ENCODE results near the gene PTGIS.
"Not testable (repeated sequence)": the region's sequence is repeated elsewhere in the genome, so short reads cannot be mapped to it uniquely, and the experiment has no call there.

The PTGIS gene

DNA sequence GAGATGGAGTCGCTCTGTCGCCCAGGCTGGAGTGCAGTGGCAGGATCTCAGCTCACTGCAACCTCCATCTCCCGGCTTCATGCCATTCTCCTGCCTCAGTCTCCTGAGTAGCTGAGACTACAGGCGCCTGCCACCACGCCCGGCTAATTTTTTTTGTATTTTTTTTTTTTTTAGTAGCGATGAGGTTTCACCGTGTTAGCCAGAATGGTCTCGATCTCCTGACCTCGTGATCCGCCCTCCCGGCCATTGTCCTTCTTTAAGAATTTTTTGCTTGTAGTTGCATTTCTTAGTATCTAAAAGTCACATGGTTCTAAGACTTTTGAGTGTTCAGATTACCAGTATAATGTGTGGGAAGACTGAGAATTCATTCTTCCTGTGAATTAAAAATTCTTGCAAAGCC lies 2.9 kb downstream of the PTGIS start:
- not testable (repeated sequence) for H3K4me3 ChIP-seq (ENCODE audit: low read length in 2 of 2); H3K9me3 ChIP-seq (ENCODE audit: control insufficient read depth in 2 of 2, low read length in 2 of 2); H3K36me3 ChIP-seq (ENCODE audit: control insufficient read depth in 2 of 2, insufficient read depth in 2 of 2, low read length in 2 of 2); H3K9ac ChIP-seq (ENCODE audit: low read length in 2 of 2); H3K27ac ChIP-seq (ENCODE audit: low read length)
- Histone ChIP-seq H3K27me3 (ENCODE audit: control insufficient read depth in 1 of 2, insufficient read depth in 2 of 2, low read length in 2 of 2) (peaks cover 14 to 28% of the 10 kb centered on the region in 2 donors), H3K4me1 (ENCODE audit: control insufficient read depth, insufficient read depth, low read length) (peaks cover 25% of the 10 kb centered on the region)

DNA sequence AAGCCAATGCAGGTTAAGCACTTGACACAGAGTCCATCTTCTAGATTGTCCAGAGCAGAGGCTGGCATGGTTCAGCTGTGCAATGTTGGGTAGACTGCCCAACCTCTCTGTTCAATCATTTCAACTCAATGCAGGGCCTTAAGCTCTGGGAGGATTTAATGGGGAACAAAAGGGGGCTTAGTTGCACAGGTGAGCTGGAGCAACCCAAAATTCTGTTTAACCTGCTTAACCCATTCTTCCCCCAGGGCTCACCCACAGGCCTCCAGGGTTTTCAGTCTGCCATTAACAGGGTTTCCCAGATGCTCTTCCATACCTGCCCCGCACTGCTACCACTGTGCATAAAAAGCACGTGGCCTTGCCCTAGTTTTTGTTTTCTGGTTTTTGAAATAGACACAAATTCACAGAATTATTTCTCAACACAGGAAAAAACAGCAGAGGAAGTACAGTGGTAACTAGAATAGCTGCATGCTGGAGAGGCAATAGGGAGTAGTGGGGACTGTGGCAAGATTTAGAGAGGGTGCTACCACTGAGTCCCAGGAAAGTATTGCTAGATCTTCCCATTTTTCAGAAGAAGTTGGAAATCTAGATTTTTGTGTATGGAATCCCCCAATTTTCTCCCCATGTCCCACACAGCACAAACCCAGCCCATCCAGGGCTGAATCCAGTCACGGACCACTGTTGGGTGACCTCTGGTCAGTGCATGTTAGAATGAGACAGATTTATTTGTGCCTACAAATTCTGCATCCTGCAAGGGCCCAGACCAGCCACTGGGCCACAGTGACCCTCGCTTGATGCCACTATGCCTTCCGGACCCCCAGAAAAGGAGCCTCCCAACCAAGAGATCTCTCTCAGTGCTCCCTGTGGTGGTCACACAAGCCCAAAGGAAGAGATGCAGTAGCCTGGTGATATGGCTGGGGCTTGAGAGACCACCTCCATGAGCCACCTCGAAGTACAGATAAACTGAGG lies 4.6 kb downstream of the PTGIS start:
- peaks cover 19% of the 10 kb centered on the region for H3K4me1 ChIP-seq (ENCODE audit: control insufficient read depth, insufficient read depth, low read length)
- H3K9ac ChIP-seq (ENCODE audit: low read length in 2 of 2) = no peak overlapping the region
- H3K27ac ChIP-seq (ENCODE audit: low read length) = peak overlapping the region; percentile 46
- H3K4me3 ChIP-seq (ENCODE audit: low read length in 2 of 2) = no peak overlapping the region
- no peaks in the 10 kb centered on the region for H3K36me3 ChIP-seq (ENCODE audit: control insufficient read depth in 2 of 2, insufficient read depth in 2 of 2, low read length in 2 of 2)
- peaks cover 5 to 12% of the 10 kb centered on the region in 2 donors for H3K27me3 ChIP-seq (ENCODE audit: control insufficient read depth in 1 of 2, insufficient read depth in 2 of 2, low read length in 2 of 2)
- peaks cover 0 to 2% of the 10 kb centered on the region in 2 donors for H3K9me3 ChIP-seq (ENCODE audit: control insufficient read depth in 2 of 2, low read length in 2 of 2)

DNA sequence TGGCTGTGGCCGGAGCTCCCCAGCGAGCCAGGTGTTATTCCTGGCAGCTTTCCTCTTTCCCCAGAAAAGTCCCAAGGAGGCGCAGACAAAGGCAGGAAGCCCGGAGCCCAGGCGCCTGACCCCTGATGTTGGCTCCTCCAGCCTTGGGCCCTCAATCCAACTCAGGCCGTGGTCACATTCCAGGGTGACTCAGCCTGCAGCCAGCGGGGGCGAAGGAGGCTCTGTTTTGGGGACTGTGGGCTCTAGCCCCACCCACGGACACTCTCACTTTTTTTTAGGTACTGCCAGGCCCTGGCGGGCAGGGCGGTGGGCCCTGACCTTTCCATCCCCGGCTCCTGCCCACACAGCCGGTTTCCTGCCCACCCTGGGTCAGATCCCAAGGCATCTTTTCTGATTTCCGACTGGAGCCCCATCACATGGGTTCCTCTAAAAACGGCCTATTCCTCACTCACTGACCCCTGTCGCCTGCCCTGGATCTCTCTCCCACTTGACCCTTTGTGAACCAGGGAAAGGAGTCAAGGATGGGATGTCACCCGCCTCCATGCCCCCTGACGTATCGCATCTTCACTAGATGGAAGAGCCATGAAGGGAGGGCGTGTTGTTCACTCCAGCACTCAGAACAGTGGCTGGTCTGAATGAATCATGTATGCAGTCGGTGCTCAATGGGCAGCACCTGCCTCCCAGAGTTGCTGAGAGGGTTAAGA lies 5.5 kb downstream of the PTGIS start:
- Histone ChIP-seq H3K4me3 (ENCODE audit: low read length in 2 of 2) (peak overlapping the region in 1 of 2 donors; percentile 22), H3K27me3 (ENCODE audit: control insufficient read depth in 1 of 2, insufficient read depth in 2 of 2, low read length in 2 of 2) (peaks cover 5 to 9% of the 10 kb centered on the region in 2 donors), H3K36me3 (ENCODE audit: control insufficient read depth in 2 of 2, insufficient read depth in 2 of 2, low read length in 2 of 2) (no peaks in the 10 kb centered on the region), H3K4me1 (ENCODE audit: control insufficient read depth, insufficient read depth, low read length) (peaks cover 17% of the 10 kb centered on the region), H3K9me3 (ENCODE audit: control insufficient read depth in 2 of 2, low read length in 2 of 2) (peaks cover 0 to 2% of the 10 kb centered on the region in 2 donors), H3K9ac (ENCODE audit: low read length in 2 of 2) (no peak overlapping the region), H3K27ac (ENCODE audit: low read length) (peak overlapping the region; percentile 46)

DNA sequence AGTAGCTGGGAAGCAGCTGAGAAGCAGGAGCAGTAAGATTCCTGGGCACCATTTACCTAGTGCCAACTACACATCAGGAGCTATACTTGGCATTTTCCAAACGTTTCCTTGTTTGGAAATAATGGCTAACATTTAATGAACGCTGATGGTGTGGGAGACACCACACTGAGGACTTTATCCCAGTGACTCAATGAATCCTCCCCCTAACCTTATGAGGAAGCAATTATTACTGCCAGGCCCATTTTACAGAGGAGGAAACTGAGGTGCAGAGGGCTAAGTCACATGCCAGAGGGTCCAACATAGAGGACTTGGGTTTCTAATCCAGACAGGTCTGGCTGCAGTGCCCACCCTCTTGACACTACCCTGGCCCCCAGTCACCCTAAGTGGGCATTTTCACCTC lies 6.1 kb downstream of the PTGIS start:
- H3K36me3 ChIP-seq (ENCODE audit: control insufficient read depth in 2 of 2, insufficient read depth in 2 of 2, low read length in 2 of 2) = no peaks in the 10 kb centered on the region
- peak overlapping the region; percentile 46 for H3K27ac ChIP-seq (ENCODE audit: low read length)
- peaks cover 0 to 2% of the 10 kb centered on the region in 2 donors for H3K9me3 ChIP-seq (ENCODE audit: control insufficient read depth in 2 of 2, low read length in 2 of 2)
- peaks cover 2 to 3% of the 10 kb centered on the region in 2 donors for H3K27me3 ChIP-seq (ENCODE audit: control insufficient read depth in 1 of 2, insufficient read depth in 2 of 2, low read length in 2 of 2)
- H3K4me3 ChIP-seq (ENCODE audit: low read length in 2 of 2) = no peak overlapping the region
- peaks cover 17% of the 10 kb centered on the region for H3K4me1 ChIP-seq (ENCODE audit: control insufficient read depth, insufficient read depth, low read length)
- no peak overlapping the region for H3K9ac ChIP-seq (ENCODE audit: low read length in 2 of 2)

DNA sequence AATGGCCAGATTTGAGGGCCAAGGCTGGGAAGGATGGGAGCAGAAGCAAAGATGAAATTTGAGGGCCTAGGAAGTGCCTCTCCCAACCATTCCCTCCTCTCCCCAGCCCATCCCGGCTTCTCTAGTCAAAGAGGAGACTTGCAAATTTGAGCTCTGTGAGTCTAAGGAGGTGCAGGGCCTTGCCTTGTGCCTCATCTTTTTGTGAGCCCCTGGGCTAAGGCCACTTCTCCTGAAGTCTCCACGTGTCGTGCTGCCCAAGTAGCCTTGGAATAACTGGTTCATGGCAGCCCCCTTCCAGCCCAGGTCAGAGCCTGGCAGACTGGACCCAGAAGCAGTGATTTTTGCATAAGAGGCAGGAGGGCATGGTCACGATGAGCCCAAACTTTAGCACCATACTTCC lies 6.7 kb downstream of the PTGIS start:
- H3K27ac ChIP-seq (ENCODE audit: low read length) = peak overlapping the region; percentile 46
- no peak overlapping the region for H3K9ac ChIP-seq (ENCODE audit: low read length in 2 of 2)
- no peak overlapping the region for H3K4me3 ChIP-seq (ENCODE audit: low read length in 2 of 2)
- H3K27me3 ChIP-seq (ENCODE audit: control insufficient read depth in 1 of 2, insufficient read depth in 2 of 2, low read length in 2 of 2) = peaks cover 2 to 3% of the 10 kb centered on the region in 2 donors
- peaks cover 17% of the 10 kb centered on the region for H3K4me1 ChIP-seq (ENCODE audit: control insufficient read depth, insufficient read depth, low read length)
- peaks cover 0 to 2% of the 10 kb centered on the region in 2 donors for H3K9me3 ChIP-seq (ENCODE audit: control insufficient read depth in 2 of 2, low read length in 2 of 2)
- H3K36me3 ChIP-seq (ENCODE audit: control insufficient read depth in 2 of 2, insufficient read depth in 2 of 2, low read length in 2 of 2) = no peaks in the 10 kb centered on the region

DNA sequence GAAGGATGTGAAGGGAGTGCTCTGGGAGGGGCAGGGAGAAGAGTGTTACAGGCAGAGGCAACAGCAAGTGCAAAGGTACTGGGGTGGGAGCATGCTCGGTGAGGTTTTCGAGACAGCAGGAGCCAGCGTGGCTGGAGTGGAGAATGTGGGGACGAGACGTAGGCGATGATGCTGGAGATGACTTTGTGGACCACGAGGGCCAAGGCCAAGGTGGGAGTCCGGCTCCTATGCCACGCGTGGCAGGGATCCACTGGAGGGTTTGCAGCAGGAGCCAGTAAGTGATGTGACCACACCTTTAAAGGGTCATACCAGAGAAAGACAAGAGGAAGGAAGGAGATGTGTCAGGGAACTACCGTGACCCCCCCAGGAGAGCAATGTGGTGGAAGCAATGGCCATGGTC lies 7.3 kb downstream of the PTGIS start:
- peaks cover 17% of the 10 kb centered on the region for H3K4me1 ChIP-seq (ENCODE audit: control insufficient read depth, insufficient read depth, low read length)
- no peaks in the 10 kb centered on the region for H3K36me3 ChIP-seq (ENCODE audit: control insufficient read depth in 2 of 2, insufficient read depth in 2 of 2, low read length in 2 of 2)
- H3K27me3 ChIP-seq (ENCODE audit: control insufficient read depth in 1 of 2, insufficient read depth in 2 of 2, low read length in 2 of 2) = peaks cover 2 to 3% of the 10 kb centered on the region in 2 donors
- no peak overlapping the region for H3K27ac ChIP-seq (ENCODE audit: low read length)
- H3K4me3 ChIP-seq (ENCODE audit: low read length in 2 of 2) = no peak overlapping the region
- H3K9ac ChIP-seq (ENCODE audit: low read length in 2 of 2) = no peak overlapping the region
- H3K9me3 ChIP-seq (ENCODE audit: control insufficient read depth in 2 of 2, low read length in 2 of 2) = peaks cover 0 to 2% of the 10 kb centered on the region in 2 donors

DNA sequence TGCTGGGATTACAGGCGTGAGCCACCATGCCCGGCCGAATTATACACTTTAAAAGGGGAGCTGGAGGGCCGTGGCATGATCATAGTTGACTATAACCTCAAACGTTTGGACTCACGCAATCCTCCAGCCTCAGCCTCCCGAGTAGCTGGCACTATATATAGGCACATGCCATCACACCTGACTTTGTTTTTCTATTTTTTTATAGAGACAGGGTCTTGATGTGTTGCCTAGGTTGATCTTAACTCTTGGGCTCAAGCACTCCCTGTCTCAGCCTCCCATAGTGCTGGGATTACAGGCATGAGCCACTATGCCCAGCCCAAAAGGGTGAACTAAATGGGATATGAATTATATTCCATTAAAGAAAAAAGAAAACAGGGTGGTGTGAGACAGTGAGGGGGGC lies 7.8 kb downstream of the PTGIS start:
- Histone ChIP-seq H3K27me3 (ENCODE audit: control insufficient read depth in 1 of 2, insufficient read depth in 2 of 2, low read length in 2 of 2) (peaks cover 2 to 3% of the 10 kb centered on the region in 2 donors), H3K4me3 (ENCODE audit: low read length in 2 of 2) (no peak overlapping the region), H3K9ac (ENCODE audit: low read length in 2 of 2) (no peak overlapping the region), H3K27ac (ENCODE audit: low read length) (no peak overlapping the region), H3K36me3 (ENCODE audit: control insufficient read depth in 2 of 2, insufficient read depth in 2 of 2, low read length in 2 of 2) (no peaks in the 10 kb centered on the region), H3K4me1 (ENCODE audit: control insufficient read depth, insufficient read depth, low read length) (peaks cover 17% of the 10 kb centered on the region), H3K9me3 (ENCODE audit: control insufficient read depth in 2 of 2, low read length in 2 of 2) (peaks cover 0 to 2% of the 10 kb centered on the region in 2 donors)

DNA sequence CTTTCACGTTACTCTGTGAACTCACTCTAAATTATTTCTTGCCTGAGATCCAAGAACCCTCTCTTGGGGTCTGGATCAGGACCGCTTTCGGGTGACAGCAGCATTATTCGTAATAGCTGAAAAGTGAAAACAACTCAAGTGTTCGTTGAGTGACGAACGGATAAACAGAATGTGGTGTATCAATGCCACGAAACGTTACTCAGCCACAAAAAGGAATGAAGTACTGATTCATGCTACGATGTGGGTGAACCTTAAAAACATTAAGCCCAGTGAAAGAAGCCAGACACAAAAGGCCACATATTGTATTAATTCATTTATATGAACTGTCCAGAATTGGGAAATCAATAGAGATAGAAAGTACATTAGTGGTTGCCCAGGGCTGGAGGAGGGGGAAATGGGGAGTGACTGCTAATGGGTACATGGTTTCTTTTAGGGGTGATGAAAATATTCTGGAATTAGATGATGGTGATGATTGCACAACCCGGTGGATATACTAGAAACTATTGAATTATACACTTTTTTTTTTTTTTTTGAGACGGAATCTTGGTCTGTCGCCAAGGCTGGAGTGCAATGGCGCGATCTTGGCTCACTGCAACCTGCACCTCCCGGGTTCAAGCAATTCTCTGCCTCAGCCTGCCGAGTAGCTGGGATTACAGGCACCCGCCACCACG lies 8.4 kb downstream of the PTGIS start:
- peak overlapping the region; percentile 18 for H3K27ac ChIP-seq (ENCODE audit: low read length)

DNA sequence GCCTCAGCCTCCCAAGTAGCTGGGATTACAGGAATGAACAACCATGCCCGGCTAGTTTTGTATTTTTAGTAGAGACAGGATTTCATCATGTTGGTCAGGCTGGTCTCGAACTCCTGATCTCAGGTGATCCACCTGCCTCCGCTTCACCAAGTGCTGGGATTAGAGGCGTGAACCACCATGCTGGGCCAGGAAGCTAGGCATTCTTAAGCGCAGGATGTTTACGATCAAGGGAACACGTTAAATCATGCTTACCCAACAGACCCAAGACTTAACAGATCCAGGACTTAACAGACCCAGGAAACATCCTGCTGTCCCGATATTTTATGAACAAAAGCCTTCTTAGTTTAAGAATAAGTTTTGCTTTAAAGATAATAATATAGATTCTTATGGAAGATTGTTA lies 9.1 kb downstream of the PTGIS start:
- H3K36me3 ChIP-seq (ENCODE audit: control insufficient read depth in 2 of 2, insufficient read depth in 2 of 2, low read length in 2 of 2) = no peaks in the 10 kb centered on the region
- peaks cover 2 to 3% of the 10 kb centered on the region in 2 donors for H3K27me3 ChIP-seq (ENCODE audit: control insufficient read depth in 1 of 2, insufficient read depth in 2 of 2, low read length in 2 of 2)
- H3K9ac ChIP-seq (ENCODE audit: low read length in 2 of 2) = no peak overlapping the region
- H3K27ac ChIP-seq (ENCODE audit: low read length) = peak overlapping the region; percentile 18
- no peak overlapping the region for H3K4me3 ChIP-seq (ENCODE audit: low read length in 2 of 2)
- peaks cover 17% of the 10 kb centered on the region for H3K4me1 ChIP-seq (ENCODE audit: control insufficient read depth, insufficient read depth, low read length)
- peaks cover 0 to 2% of the 10 kb centered on the region in 2 donors for H3K9me3 ChIP-seq (ENCODE audit: control insufficient read depth in 2 of 2, low read length in 2 of 2)

More for the DNA sequence above, 8.4 kb downstream of the PTGIS start:
- H3K9me3 ChIP-seq (ENCODE audit: control insufficient read depth in 2 of 2, low read length in 2 of 2) = peaks cover 0 to 2% of the 10 kb centered on the region in 2 donors
- H3K9ac ChIP-seq (ENCODE audit: low read length in 2 of 2) = no peak overlapping the region
- peaks cover 17% of the 10 kb centered on the region for H3K4me1 ChIP-seq (ENCODE audit: control insufficient read depth, insufficient read depth, low read length)
- H3K36me3 ChIP-seq (ENCODE audit: control insufficient read depth in 2 of 2, insufficient read depth in 2 of 2, low read length in 2 of 2) = no peaks in the 10 kb centered on the region
- peaks cover 2 to 3% of the 10 kb centered on the region in 2 donors for H3K27me3 ChIP-seq (ENCODE audit: control insufficient read depth in 1 of 2, insufficient read depth in 2 of 2, low read length in 2 of 2)
- no peak overlapping the region for H3K4me3 ChIP-seq (ENCODE audit: low read length in 2 of 2)

DNA sequence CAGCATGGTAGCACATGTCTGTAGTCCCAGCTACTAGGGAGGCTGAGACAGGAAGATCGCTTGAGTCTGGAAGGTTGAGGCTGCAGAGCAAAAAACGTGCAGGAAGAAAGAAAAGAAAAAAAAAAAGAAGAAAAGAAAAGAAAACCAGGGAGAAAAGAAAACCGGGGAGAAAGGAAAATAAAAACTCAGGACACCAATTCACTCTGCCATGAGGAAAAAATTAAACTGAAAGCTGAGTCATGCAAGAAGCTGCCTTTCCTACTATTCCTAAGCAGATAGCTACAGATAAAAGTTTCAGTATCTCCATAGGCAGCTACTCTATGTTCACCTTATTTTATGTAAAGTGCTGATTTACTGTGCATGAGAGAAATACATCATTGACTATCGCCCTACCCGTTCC lies 10.5 kb downstream of the PTGIS start:
- no peak overlapping the region for H3K9ac ChIP-seq (ENCODE audit: low read length in 2 of 2)
- peaks cover 12% of the 10 kb centered on the region for H3K4me1 ChIP-seq (ENCODE audit: control insufficient read depth, insufficient read depth, low read length)
- no peaks in the 10 kb centered on the region for H3K36me3 ChIP-seq (ENCODE audit: control insufficient read depth in 2 of 2, insufficient read depth in 2 of 2, low read length in 2 of 2)
- no peaks in the 10 kb centered on the region for H3K9me3 ChIP-seq (ENCODE audit: control insufficient read depth in 2 of 2, low read length in 2 of 2)
- peaks cover 2 to 3% of the 10 kb centered on the region in 2 donors for H3K27me3 ChIP-seq (ENCODE audit: control insufficient read depth in 1 of 2, insufficient read depth in 2 of 2, low read length in 2 of 2)
- H3K4me3 ChIP-seq (ENCODE audit: low read length in 2 of 2) = no peak overlapping the region
- H3K27ac ChIP-seq (ENCODE audit: low read length) = no peak overlapping the region
